Keratinocyte (primary cell): ENCODE measurements around the gene SEMA4A. TPM values are rescaled to one million over a fixed set of nuclear protein-coding genes. Genes with fewer than 3 reads are reported as not detected.
A peak's percentile ranks its signal among the peaks of the same experiment; 100 is the strongest.
"Not testable (repeated sequence)": the region's sequence is repeated elsewhere in the genome, so short reads cannot be mapped to it uniquely, and the experiment has no call there.

Experiments used
- DNase-seq: peaks from one replicate; pipeline ENCODE4 v3.0.0-alpha.2; 2011; ENCODE audit warnings: low read depth, missing footprints, low spot score
- FAIRE-seq: peaks from 2 replicates; lab custom pipeline; 2011; peaks lifted over from hg19 to GRCh38; lab: Jason Lieb, UNC
- H2AFZ ChIP-seq: 2 replicates; pipeline ENCODE4 v1.6.0; 2012; ENCODE audit warnings: low read length, control low read depth, inconsistent platforms; ENCODE audit not compliant: control insufficient read depth
- H3K27ac ChIP-seq: 2 replicates; pipeline ENCODE4 v1.5.1; 2011; ENCODE audit warnings: low read length; ENCODE audit not compliant: control insufficient read depth, insufficient read depth
- H3K27me3 ChIP-seq: 3 replicates; pipeline ENCODE4 v1.6.0; 2011; ENCODE audit warnings: low read length; ENCODE audit not compliant: control insufficient read depth, insufficient read depth; ENCODE audit errors: extremely low read depth
- H3K36me3 ChIP-seq, 2 experiments: 2 replicates in 1 of 2; 3 replicates in 1 of 2; pipeline ENCODE4 v1.5.1; 2011; ENCODE audit warnings: low read length in 2 of 2, mild to moderate bottlenecking in 1 of 2; ENCODE audit not compliant: control insufficient read depth in 2 of 2, insufficient read depth in 2 of 2; ENCODE audit errors: extremely low read depth in 1 of 2
- H3K4me1 ChIP-seq: 3 replicates; pipeline ENCODE4 v1.5.1; 2011; ENCODE audit warnings: low read length; ENCODE audit not compliant: control insufficient read depth, insufficient read depth; ENCODE audit errors: extremely low read depth
- H3K4me2 ChIP-seq: 3 replicates; pipeline ENCODE4 v1.6.0; 2011; ENCODE audit warnings: low read depth, low read length; ENCODE audit not compliant: control insufficient read depth, insufficient read depth; ENCODE audit errors: extremely low read depth
- H3K4me3 ChIP-seq, 3 experiments: fragments of 200-600 bp in 1 of 3; sonication (generic) in 1 of 3; 2 replicates in 2 of 3; 3 replicates in 1 of 3; pipeline ENCODE4 v1.5.1; 2011 to 2016; ENCODE audit warnings: low read length in 3 of 3, mild to moderate bottlenecking in 3 of 3, control low read depth in 2 of 3, inconsistent platforms in 1 of 3, low read depth in 1 of 3, mixed read lengths in 1 of 3, mixed run types in 1 of 3, moderate library complexity in 1 of 3; ENCODE audit not compliant: control insufficient read depth in 2 of 3, insufficient read depth in 2 of 3; ENCODE audit errors: extremely low read depth in 1 of 3
- H3K79me2 ChIP-seq: 2 replicates; pipeline ENCODE4 v1.6.0; 2012; ENCODE audit warnings: low read length; ENCODE audit not compliant: control insufficient read depth, insufficient read depth
- H3K9ac ChIP-seq: 3 replicates; pipeline ENCODE4 v1.6.0; 2011; ENCODE audit warnings: low read length; ENCODE audit not compliant: control insufficient read depth, insufficient read depth; ENCODE audit errors: extremely low read depth
- H3K9me1 ChIP-seq: 3 replicates; pipeline ENCODE4 v1.6.0; 2011; ENCODE audit warnings: low read length; ENCODE audit not compliant: control insufficient read depth, insufficient read depth; ENCODE audit errors: extremely low read depth
- H3K9me3 ChIP-seq: 2 replicates; pipeline ENCODE4 v1.5.1; 2012; ENCODE audit warnings: low read depth, low read length; ENCODE audit not compliant: control insufficient read depth
- H4K20me1 ChIP-seq: 3 replicates; pipeline ENCODE4 v1.6.0; 2011; ENCODE audit warnings: low read length; ENCODE audit not compliant: control insufficient read depth, insufficient read depth; ENCODE audit errors: extremely low read depth
- CTCF ChIP-seq, 3 experiments: IDR thresholded peaks in 1 of 3; conservative IDR thresholded peaks in 1 of 3; optimal IDR thresholded peaks in 1 of 3; 2 replicates in 2 of 3; 3 replicates in 1 of 3; pipeline versions ENCODE3 to v1.5.1; 2011; ENCODE audit warnings: low read length in 3 of 3, mild to moderate bottlenecking in 3 of 3, moderate library complexity in 2 of 3, control low read depth in 1 of 3, inconsistent platforms in 1 of 3; ENCODE audit not compliant: insufficient read depth in 2 of 3; ENCODE audit errors: extremely low read depth in 1 of 3
- EZH2 ChIP-seq: IDR thresholded peaks from one replicate; pipeline ENCODE4 v1.6.1; 2012; ENCODE audit warnings: inconsistent platforms, mild to moderate bottlenecking, low read length, moderate library complexity
- dilution Hi-C: fragments of 300-500 bp; cut with MboI; formaldehyde crosslinking; loops from one replicate; pipeline ENCODE4 v1.7.0; 2020; ENCODE audit warnings: low sequenced_read_pairs; ENCODE audit not compliant: extremely low pct_ligation_motif_present
- polyA plus RNA-seq, 5 experiments: library from polyadenylated mRNA; depleted of rRNA in 3 of 5; stranded (reverse) in 3 of 5; stranded (forward) in 1 of 5; unstranded in 1 of 5; fragments of >200 nt; gene quantifications; 1 replicate in 1 of 5; 2 replicates in 3 of 5; 3 replicates in 1 of 5; pipeline versions ENCODE4 v1.2.1 to v1.2.3, GENCODE V29; 2011 to 2012; ENCODE audit warnings: missing spikeins in 2 of 5, low read depth in 1 of 5, low replicate concordance in 1 of 5

The SEMA4A gene
- polyA plus RNA-seq, 1 donor (not counting 4 experiments of a cell fraction or from before 2014, with no cell fraction given): 7.9 TPM

- Histone ChIP-seq H3K79me2 (peaks cover 60% of the 10 kb centered on the region), H3K9me1 (peaks cover 3% of the 10 kb centered on the region), H3K4me1 (peaks cover 45% of the 10 kb centered on the region), H2AFZ (no peak overlapping the region), H3K4me2 (peak overlapping the region; percentile 66), H3K36me3 (peaks cover 2 to 11% of the 10 kb centered on the region in 2 experiments), H3K9ac (peak overlapping the region; percentile 100), H3K27me3 (no peaks in the 10 kb centered on the region), H3K9me3 (no peaks in the 10 kb centered on the region), H3K4me3 (peak overlapping the region; percentile 77 to 99 (median 84)), H4K20me1 (peaks cover 31% of the 10 kb centered on the region), H3K27ac (peak overlapping the region; percentile 96)
- dilution Hi-C loops: no loop called here
- FAIRE-seq (no peak), DNase-seq (no peak)
- no peak for TF ChIP-seq EZH2
- no peak for TF ChIP-seq CTCF (optimal IDR thresholded peaks at IDR 0.05 in 1 of 3, IDR thresholded peaks at IDR 0.05 in 1 of 3, conservative IDR thresholded peaks at IDR 0.05 in 1 of 3; ENCODE audit: extremely low read depth in 1 of 3, insufficient read depth in 2 of 3, low read length in 3 of 3)
Measured at GRCh38 chr1:156115514-156116374, 37.6 kb upstream of the SEMA4A start.

- H3K27me3 ChIP-seq, FAIRE-seq, H3K9me1 ChIP-seq, DNase-seq, H3K9me3 ChIP-seq, H2AFZ ChIP-seq, dilution Hi-C loops: not testable (repeated sequence)
- H3K36me3 ChIP-seq: peaks cover 2 to 15% of the 10 kb centered on the region in 2 experiments
- H3K9ac ChIP-seq: peak overlapping the region; percentile 100
- peaks cover 70% of the 10 kb centered on the region for H3K79me2 ChIP-seq
- peaks cover 55% of the 10 kb centered on the region for H3K4me1 ChIP-seq
- H3K4me3 ChIP-seq: peak overlapping the region; percentile 77 to 99 (median 84)
- H3K4me2 ChIP-seq: peak overlapping the region; percentile 66
- H3K27ac ChIP-seq: peak overlapping the region; percentile 96
- H4K20me1 ChIP-seq: peaks cover 31% of the 10 kb centered on the region
Measured at GRCh38 chr1:156116731-156117130, 36.7 kb upstream of the SEMA4A start.
